ENCODE data around the gene DEPDC5.
"Not testable (repeated sequence)": the region's sequence is repeated elsewhere in the genome, so short reads cannot be mapped to it uniquely, and the experiment has no call there.

The DEPDC5 gene

DNA sequence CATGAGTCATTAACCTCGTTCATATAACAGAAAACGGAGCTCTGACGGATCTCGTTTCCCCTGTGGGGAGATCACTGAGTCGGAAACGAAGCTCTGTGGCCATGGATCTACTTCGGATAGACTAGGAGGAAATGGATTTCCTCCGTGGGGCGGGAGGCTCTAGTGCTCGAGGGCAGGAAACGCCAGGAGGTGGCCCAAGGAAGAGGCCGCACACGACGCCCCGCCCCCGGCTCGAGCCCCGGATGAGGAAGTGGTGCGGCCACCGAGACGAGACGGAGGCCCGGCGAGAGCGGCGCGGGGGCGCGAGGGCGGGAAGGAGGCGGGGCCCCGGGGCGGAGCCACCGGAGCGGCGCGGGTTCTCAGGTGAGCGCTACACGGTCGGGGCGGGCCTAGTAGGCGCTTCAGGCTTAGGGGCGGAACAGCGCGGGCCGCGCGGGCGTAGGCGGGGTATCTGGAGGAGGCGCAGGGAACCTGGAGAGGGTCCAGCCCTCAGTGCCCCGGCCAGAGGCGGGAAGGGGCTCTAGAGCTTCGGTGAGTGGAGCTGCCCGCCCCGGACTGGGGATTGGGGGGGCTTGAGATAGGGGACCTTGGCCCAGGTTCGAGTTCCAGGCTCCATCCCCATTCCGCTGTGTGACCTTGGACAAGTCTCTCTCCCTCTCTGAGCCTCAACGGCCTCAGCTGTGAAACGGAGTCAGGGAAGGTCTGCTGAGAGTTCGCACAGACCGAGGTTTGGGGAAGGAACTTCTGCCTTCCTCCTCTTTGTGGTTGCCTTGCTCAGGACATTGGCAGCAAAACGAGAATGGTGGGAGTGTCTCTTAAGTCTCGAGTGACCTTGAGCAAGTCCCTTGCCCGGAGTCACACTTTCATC, at the start of gene DEPDC5:
TSS of gene DEPDC5 (plus strand) at position 386 of the 868 bp plus-strand sequence. CDS start 903 bp downstream, outside the sequence.
- DNase-seq, result peak; percentile 71

DNA sequence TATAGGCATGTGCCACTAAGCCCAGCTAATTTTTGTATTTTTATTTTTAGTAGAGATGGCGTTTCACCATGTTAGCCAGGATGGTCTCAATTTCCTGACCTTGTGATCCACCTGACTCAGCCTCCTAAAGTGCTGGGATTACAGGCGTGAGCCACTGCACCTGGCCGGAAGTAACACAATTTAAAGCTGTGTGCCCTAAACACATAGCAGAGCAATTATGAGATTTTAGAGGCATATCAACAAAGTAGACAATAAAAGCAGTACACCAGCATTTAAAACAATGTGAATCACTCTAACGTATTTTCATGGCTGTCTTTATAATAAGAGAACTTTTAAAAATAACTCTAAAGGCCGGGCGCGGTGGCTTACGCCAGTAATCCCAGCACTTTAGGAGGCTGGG, 46.3 kb upstream of the DEPDC5 start:
- peak; percentile 2 for DNase-seq

DNA sequence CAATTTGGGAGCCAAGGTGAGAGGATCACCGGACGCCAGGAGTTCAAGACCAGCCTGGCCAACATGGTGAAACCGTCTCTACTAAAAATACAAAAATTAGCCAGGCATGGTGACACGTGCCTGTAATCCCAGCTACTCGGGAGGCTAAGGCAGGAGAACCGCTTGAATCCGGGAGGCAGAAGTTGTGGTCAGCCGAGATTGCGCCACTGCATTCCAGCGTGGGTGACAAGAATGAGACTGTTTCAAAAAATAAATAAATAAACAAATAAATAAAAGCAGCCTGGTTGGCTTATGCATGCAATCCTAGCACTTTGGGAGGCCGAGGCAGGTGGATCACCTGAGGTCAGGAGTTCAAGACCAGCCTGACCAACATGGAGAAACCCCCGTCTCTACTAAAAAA, 42.6 kb upstream of the DEPDC5 start:
- not testable (repeated sequence) for DNase-seq

DNA sequence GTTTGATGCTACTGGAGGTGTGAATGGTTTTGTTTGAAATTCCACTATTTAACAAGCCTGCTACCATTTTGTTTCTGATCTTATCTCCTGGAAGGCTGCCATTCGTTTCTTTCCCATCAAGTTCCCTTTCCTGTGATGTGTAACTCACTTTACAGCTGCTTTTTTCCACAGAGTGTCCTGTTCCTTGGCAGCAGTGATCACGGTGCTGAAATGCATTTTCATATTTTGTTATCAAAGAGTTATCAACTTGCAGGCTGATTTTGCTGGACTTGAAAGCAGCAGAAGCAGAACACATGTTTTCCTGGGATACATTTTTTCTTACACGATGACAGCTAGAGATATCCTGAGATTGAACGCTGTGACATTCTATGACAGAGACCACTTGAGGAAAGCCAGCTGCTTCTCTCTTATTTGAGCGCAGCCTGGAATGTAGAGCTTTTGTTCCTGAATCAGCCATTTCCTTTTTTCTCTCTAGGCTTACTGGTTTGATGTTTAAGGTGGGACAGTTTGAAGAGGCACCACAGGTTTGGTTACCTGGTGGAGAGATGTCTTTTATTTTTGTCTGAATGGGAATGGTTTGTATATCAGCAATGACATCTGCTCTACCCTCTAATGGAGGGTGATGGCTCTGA, 38.6 kb upstream of the DEPDC5 start:
- no peak for DNase-seq

DNA sequence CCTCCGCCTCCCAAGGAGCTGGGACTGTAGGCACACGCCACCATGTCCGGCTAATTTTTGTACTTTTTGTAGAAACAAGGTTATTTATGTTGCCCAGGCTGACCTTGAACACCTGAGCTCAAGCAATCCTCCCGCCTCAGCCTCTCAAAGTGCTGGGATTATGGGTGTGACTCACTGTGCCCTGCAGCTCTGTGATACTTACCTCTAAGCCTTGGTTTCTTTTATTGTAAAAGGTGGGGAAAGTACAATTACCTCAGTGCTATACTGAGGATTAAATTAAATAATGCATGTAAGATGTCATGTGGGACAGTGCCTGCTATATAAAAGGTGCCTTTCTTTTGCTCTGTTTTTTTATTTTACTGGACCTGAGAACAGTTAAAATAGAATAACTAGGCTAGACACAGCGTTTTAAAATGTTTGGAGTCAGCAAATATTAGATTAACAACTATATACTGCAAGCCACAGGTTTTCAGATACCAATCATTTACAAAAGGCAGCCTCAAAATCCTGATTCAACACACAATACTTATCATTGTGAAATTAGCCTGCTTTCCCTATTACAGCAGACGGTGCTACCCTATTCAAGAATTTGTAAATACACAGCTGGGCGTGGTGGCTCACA, 33.9 kb upstream of the DEPDC5 start:
- no peak for DNase-seq

DNA sequence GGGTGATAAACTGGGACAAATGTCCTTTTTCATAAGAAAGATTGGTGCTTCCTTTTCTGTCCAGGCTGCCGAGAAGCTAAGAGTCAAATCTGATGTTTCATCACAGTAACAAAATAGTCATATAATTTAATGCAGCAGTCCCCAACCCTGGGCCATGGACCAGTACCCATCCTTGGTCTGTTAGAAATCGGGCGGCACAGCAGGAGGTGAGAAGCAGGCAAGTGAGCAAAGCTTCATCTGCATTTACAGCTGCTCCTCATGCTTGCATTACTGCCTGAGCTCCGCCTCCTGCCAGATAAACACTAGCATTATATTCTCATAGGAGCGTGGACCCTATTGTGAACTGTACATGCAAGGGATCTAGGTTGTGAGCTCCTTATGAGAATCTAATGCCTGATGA, 30.1 kb upstream of the DEPDC5 start:
- no peak for DNase-seq

DNA sequence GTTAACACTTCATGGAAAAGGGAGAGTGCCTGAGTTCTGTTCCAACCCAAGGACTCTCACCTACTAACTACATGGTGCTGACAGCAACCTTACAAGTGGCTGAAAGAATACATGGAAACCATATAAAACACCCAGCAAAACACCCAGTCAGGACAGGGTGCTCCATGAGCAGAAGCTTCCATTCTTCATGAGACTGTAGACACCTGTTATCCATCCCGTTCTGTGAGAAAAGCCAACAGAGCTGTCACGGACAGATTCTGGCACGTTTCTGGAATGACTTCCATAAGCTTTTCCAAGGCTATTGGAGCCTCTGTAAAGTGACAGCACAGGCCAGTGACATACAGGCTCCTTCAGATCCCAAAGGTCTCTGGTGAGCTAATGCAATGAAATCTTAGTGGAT, 27.1 kb upstream of the DEPDC5 start:
- DNase-seq, result no peak

DNA sequence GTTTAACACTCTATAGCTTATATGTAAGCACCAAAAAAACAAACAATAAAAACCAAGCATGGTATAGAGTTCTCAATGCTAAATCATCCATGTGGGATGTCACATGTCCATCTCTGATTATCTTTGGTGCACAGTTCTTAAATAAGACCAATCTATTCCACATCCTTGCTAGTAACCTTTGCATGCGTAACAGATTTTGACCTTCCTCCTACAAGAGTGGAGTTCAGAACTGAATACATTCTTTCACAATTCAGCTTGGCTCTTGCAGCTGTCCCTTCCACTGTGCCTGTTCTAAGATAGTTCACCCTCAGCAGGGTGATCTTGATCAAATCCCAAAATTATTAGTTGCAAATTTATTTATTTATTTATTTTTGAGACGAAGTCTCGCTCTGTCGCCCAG, 25.0 kb upstream of the DEPDC5 start:
- DNase-seq, result no peak

DNA sequence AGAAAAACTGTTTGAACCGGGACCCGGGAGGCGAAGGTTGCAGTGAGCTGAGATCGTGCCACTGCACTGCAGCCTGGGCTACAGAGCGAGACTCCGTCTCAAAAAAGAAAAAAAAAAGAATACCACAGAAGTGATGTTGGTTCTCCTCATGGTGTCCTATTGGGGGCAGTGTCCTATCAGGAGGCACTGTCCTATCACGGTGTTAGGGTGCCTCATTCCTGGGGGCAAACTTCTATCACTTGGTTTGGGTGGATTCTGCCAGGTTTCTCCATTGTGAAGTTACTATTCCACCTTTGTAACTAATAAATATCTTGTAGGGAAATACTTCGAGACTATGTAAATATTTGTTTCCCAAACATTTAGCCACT, 23.5 kb upstream of the DEPDC5 start:
- no peak for DNase-seq

DNA sequence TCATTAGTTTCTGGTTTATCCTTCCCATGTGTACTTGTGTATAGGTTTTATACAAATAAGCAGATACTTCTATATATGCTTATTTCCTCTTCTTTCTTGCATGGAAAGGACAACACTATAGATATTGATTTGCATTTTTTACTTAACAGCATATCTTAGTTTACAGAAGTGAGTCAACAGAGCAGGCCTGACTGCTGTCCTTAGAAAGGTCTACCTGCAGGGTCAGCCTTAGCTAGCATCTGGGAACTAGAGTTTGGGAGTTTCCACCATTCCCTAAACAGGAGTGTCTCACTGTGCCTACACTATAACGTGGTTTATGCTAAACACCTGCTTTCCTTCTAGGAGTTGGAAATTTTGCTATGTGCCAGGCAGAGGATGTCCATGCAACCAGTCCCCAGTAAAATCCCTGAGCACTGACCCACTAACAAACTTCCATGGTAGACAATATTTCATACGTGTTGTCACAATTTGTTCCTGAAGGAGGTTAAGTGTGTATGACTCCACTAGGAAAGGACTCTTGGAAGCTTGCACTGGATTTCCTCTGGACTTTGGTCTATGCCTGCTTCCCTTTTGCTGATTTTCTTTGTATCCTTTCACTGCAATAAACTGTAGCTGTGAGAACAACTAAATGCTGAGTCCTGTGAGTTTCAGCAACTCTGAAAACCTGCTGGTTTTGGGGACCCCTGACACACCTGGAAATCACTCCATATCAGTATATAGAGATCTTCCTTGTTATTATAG, 21.6 kb upstream of the DEPDC5 start:
- DNase-seq, result no peak

DNA sequence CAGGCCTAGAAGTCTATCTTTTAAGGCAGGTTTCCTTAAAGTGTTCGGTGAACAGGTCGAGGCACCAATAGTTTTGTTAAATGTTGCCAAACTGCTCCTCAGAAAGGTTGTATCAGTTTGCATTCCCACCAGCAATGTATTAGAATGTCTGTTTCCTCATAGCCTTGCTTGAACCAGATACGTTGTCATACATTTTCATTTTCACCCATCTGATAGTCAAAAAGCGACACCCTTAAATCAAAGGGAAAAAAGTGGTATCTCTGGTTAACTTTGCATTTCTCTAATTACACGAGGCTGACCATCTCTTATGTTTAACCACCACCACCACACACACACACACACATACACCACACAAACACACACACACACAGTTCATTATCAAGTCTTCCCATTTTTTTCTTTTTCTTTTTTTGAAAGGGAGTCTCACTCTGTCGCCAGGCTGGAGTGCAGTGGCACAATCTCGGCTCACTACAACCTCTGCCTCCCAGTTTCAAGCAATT, 20.2 kb upstream of the DEPDC5 start:
- DNase-seq, result no peak

DNA sequence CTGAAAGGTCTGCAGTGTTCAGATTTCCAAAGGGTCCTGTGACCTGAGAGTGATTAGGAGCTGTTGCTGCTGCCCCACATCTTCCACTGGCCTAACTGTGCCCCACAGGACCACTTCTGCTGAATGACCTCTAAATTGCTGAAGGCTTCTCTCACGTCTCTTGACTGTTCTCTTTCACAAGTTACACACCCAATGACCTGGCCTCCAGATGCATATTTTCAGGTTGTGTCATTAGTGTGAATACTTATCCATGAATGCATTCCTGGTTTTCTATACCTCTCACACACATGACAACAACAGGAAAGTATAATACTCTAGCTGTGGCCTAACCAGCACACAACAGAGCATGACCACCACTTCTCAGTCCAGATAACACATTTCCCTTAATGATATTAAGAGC, 19.3 kb upstream of the DEPDC5 start:
- no peak for DNase-seq

DNA sequence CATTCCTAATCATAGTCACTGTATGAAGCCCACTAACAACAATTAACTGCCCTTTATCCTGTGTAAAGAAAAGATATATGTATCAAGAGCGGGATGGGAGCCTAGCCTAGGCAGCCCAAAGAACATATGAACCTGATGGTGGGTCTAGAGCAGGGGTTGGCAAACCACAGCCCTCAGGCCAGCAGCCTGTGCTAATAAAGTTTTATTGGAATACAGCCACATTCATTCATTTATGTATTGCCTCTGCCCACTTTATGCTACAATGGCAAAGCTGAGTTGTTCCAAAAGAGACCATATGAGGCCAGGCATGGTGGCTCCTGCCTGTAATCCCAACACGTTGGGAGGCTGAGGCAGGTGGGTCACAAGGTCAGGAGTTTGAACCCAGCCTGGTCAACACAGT, 17.4 kb upstream of the DEPDC5 start:
- no peak for DNase-seq

DNA sequence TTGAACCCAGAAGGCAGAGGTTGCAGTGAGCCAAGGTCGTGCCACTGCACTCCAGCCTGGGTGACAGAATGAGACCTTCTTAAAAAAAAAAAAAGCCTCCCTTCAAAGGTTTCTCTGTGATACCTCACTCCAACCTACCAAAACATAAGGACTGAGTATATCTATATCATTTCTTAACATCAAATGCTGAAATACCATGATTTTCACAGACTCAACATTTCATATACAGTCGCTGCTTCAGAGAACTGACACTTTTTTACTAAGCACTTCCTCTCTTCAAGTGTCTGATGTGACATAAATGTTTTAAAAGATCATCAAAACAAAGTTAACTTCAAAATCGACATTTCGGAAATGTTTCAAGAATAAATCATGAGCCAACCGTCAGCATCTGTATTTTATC, 15.9 kb upstream of the DEPDC5 start:
- no peak for DNase-seq

DNA sequence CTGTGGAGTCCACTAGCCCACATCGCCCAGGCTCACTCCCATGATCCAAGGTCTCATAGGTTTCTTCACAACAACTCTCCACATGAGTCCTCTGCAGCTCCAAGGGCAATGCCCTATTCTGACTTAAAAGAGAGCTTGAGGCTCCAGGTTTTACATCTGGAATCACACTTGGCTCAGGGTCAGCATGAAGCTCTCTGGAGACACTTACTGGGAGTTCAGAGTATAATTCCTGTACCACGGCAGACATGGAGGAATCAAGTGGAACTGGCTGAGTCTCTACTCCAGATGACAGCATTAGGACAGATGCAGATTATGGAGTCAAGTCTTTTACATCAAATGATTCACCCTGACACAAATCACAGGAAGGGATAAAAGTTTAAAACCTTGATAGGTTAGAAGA, 15.3 kb upstream of the DEPDC5 start:
- DNase-seq, result no peak

DNA sequence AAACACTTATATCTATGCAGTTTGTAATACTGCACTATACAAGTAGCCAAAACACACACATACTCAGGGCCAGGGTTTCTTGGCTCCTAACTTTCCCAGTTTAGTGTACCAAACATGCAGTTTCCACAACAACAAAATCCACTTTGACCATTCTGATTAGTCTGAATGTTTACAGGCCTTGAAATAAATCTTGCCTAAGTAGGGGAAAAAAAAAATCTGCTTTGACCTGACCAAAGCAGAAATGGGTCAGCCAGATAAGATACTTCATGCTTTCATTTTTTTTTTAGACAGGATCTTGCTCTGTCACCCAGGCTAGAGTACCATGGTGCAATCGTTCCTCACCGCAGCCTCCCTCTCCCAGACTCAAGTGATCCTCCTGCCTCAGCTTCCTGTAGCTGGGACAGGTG, 14.0 kb upstream of the DEPDC5 start:
- DNase-seq, result no peak

DNA sequence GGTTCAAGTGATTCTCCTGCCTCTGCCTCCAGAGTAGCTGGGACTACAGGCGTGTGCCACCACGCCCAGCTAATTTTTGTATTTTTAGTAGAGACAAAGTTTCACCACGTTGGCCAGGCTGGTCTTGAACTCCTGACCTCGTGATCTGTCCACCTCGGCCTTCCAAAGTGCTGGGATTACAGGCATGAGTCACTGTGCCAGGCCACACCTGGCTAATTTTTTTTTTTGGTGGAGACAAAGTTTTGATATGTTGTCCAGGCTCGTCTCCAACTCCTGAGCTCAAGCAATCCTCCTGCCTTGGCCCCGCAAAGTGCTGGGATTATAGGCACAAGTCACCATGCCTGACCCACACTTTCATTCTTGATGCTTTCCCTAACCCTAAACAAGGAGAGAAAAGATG, 13.5 kb upstream of the DEPDC5 start:
- not testable (repeated sequence) for DNase-seq

DNA sequence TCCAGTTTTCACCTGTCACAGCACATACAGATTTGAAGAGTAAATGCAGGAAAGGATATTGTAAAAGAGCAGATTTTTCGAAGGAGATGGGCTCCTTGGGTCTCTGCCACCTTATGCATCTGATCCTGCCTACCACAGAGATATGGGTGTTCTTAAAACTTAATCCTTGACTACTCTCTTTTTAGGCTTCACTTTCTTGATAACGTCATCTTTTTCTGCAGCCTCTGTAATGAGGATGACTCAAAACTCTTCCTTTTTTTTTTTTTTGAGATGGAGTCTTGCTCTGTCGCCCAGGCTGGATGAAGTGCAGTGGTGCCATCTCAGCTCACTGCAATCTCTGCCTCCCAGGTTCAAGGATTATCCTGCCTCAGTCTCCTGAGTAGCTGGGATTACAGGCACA, 11.7 kb upstream of the DEPDC5 start:
- DNase-seq, result no peak

DNA sequence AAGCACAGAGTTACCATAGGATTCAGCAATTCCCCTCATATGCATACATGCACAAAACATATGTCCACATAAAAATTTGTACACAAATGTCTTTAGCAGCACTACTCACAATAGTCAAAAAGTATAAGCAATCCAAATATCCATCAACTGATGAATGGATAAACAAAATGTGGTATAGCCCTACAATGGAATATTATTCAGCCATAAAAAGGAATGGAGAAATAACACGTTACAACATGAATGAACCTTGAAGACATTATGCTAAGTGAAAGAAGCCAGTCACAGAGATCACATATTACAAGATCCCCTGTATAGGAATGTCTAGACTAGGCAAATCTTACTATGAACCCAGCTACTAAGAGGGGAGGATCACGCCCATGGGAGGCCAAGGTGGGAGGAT, 11.1 kb upstream of the DEPDC5 start:
- DNase-seq, result no peak

DNA sequence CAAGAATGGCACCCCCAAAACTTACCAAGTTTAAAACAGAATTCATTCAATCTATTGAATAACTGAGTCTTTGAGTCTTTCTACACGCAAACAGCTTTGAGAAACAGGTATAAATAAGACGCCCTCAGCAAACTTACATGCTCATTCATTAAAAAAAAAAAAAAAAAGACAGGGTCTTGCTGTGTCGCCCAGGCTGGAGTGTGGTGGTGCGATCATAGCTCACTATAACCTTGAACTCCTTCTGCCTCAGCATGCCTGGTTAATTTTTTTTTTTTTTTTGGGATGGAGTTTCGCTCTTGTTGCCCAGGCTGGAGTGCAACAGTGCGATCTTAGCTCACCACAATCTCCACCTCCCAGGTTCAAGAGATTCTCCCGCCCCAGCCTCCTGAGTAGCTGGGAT, 9.9 kb upstream of the DEPDC5 start:
- no peak for DNase-seq

DNA sequence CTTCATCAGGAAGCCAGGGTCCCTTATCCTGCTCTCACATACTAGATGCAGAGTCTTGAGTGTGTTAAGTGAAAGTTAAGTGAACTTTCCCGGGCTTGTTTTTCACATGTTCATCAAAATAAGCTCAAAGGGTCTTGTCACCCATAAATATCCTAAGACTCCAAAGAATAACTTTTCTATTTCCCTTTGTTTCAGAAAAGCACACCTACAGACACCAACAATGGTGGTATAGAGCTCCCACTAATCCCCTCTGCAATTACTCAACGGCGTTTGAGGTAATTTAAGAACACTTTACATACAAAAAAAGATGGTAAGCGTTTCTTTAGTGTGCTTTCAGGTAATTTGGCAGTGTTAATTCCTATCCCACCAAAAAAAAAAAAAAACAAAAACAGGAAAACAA, 6.4 kb upstream of the DEPDC5 start:
- DNase-seq, result no peak

DNA sequence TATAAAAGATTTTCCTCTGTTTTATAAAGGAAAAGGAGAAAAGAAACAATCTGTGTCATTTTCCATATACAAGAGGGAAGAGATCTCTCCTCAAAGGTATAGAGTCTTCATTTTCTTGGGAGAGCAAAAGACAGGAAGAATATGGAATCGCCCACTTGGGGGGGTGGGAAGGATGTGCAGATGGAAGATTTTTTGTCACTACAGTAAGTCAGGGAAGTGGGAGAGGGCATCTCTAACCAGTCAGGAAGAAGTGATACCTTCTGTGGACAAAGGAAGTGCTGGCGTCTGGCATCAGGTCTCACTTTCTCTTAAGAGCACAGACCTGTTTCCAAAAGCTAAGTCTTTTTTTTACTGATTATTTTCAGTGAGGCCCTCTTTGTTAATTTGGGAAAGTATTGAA, 5.3 kb upstream of the DEPDC5 start:
- no peak for DNase-seq

DNA sequence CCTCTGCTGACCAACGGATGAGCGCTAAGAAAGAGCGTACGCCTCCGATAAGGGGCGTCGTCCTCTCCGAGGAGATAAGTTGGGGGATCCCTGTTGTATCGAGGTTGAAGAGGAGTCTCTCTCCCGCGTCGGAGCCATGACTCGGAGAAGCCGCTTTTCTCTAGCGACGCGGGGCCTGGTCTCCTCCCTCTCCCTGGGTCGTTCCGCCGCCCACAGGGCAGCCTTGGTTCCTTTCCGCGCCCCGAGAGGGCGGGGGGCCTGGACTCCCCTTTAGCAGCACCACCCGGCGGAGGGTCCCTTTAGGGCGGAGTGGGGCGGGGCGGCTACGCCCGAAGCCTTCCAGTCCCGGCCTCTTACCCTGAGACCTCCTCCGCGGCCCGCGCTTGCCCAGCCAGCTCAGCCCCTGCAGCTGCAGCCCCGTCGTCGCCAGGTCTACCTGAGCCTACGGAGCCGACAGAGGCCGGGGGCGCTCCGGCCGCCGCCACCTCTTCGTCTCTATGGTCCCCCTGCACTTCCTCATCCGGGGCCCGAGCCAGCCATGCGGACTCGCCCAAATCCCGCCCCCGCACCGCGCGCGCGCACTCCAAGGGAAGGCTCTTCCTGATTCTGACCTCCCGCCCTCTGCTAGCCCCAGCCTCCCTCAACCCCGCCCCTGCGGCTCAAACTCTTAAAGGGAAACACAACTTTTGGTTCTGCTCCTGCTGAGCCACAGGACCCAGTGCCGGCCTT, 4.0 kb upstream of the DEPDC5 start, which contains the start of gene PRR14L:
TSS of gene PRR14L (minus strand) at position 497 of the 729 bp plus-strand sequence. CDS start 11,272 bp downstream, outside the sequence.
- DNase-seq, result peak; percentile 89

Data from NCI-H1436 treated with DMSO at 0.1 percent for 48 hours (cell line).